NT2/D1 (cell line): ENCODE data around the gene VWA3A.

ENCODE experiments used
- DNase-seq: peaks from one replicate; pipeline ENCODE4 v3.0.0-alpha.2; 2011; ENCODE audit warnings: low read depth, low spot score
- H3K27me3 ChIP-seq: 2 replicates; pipeline ENCODE4 v1.6.0; 2011; ENCODE audit warnings: mild to moderate bottlenecking; ENCODE audit not compliant: insufficient read length, insufficient read depth
- H3K36me3 ChIP-seq: 2 replicates; pipeline ENCODE4 v1.6.1; 2011; ENCODE audit warnings: mild to moderate bottlenecking, low read length, mixed read lengths; ENCODE audit not compliant: insufficient read depth, insufficient read length
- H3K4me1 ChIP-seq: 2 replicates; pipeline ENCODE4 v1.5.1; 2011; ENCODE audit not compliant: insufficient read depth, insufficient read length
- H3K4me3 ChIP-seq: 2 replicates; pipeline ENCODE4 v1.5.1; 2011; ENCODE audit warnings: low read depth; ENCODE audit not compliant: insufficient read length
- H3K9ac ChIP-seq: 2 replicates; pipeline ENCODE4 v1.6.0; 2011; ENCODE audit warnings: low read depth; ENCODE audit not compliant: insufficient read length
- H3K9me3 ChIP-seq: 2 replicates; pipeline ENCODE4 v1.5.1; 2011; ENCODE audit warnings: mild to moderate bottlenecking, low read length; ENCODE audit not compliant: insufficient read depth
- SUZ12 ChIP-seq: IDR thresholded peaks from 2 replicates; pipeline ENCODE4 v1.6.1; 2011; ENCODE audit not compliant: insufficient read length, insufficient read depth; ENCODE audit errors: extremely low read depth
- YY1 ChIP-seq: IDR thresholded peaks from 2 replicates; pipeline ENCODE4 v1.6.1; 2011; ENCODE audit not compliant: insufficient read length, insufficient read depth
- ZNF274 ChIP-seq: IDR thresholded peaks from 2 replicates; pipeline ENCODE4 v1.6.1; 2011; ENCODE audit warnings: mild to moderate bottlenecking, low read depth, low read length

VWA3A gene

DNA sequence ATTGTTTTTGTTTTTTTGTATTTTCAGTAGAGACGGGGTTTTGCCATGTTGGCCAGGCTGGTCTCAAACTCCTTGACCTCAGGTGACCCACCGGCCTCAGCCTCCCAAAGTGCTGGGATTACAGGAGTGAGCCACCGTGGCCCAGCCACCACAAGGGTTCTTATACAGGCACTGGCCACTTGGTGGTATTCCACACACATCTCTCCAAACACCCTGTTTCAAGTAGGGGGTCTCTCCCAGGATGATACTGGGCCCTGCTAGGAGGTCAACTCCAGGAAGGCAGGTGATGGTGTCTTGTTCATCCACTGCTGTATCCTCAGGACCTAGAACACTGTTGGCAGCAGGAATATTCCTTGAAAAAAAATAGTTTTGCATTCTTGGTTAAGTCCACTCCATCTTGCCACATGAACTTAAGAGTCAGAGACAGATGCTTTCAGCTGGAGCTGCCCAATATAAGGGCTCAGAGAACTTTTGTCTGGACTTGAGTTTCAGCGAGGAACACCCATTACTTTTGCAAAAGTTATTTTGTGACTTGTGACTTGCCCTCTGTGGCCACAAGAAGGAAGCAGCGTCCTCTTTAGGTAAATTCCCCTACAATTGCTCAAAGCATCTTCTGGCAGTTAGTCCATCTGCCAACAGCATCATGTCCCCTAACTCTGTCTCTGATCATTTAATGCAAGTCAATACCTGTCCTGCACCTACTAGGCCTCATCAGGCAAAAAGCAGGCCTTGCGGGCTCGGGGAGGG lies 106.4 kb downstream of the VWA3A start:
- no peaks in the 10 kb centered on the region for H3K27me3 ChIP-seq
- no peaks in the 10 kb centered on the region for H3K9me3 ChIP-seq
- peaks cover 2% of the 10 kb centered on the region for H3K4me1 ChIP-seq
- DNase-seq: no peak
- H3K36me3 ChIP-seq: no peaks in the 10 kb centered on the region
- no peak for TF ChIP-seq ZNF274
- no peak for TF ChIP-seq SUZ12
- TF ChIP-seq YY1: no peak
- H3K9ac ChIP-seq: no peak overlapping the region
- no peak overlapping the region for H3K4me3 ChIP-seq

- DNase-seq: no peak
- H3K9me3 ChIP-seq: no peaks in the 10 kb centered on the region
- no peak for TF ChIP-seq ZNF274
- TF ChIP-seq YY1: no peak
- no peak for TF ChIP-seq SUZ12
Measured at GRCh38 chr16:22202261-22202637, 109.9 kb downstream of the VWA3A start.

GRCh38 chr16:22203091-22203490 lies 110.8 kb downstream of the VWA3A start:
- H3K27me3 ChIP-seq: no peaks in the 10 kb centered on the region
- no peak overlapping the region for H3K4me3 ChIP-seq
- no peak overlapping the region for H3K9ac ChIP-seq
- DNase-seq: no peak
- no peaks in the 10 kb centered on the region for H3K36me3 ChIP-seq
- H3K4me1 ChIP-seq: peaks cover 9% of the 10 kb centered on the region
- TF ChIP-seq YY1 (no peak), ZNF274 (no peak), SUZ12 (no peak)
- no peaks in the 10 kb centered on the region for H3K9me3 ChIP-seq

More at GRCh38 chr16:22202261-22202637, 109.9 kb downstream of the VWA3A start:
- H3K4me1 ChIP-seq: peaks cover 4% of the 10 kb centered on the region
- H3K9ac ChIP-seq: no peak overlapping the region
- no peaks in the 10 kb centered on the region for H3K36me3 ChIP-seq
- no peak overlapping the region for H3K4me3 ChIP-seq
- H3K27me3 ChIP-seq: no peaks in the 10 kb centered on the region

DNA sequence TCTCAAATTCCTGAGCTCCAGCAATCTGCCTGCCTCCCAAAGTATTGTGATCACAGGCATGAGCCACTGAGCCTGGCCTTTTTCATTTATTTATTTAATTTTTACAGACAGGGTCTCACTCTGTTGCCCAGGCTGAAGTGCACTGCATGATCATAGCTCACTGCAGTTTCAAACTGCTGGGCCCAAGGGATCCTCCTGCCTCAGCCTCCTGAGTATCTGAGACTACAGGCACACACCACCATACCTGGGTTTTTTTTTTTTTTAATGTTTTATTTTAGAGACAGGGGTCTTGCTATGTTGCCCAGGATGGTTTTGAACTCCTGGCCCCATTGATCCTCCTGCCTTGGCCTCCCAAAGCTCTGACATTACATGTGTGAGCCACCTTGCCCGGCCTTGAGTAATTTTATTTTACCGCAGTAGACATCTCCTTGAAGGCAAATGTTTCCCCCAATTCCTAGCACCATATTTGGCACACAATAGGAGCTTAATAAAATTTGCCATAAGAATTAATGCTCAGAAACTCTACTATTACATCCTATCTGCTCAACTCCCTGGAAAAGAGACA lies 111.8 kb downstream of the VWA3A start:
- H3K9me3 ChIP-seq: no peaks in the 10 kb centered on the region
- peaks cover 2% of the 10 kb centered on the region for H3K36me3 ChIP-seq
- H3K4me1 ChIP-seq: peaks cover 9% of the 10 kb centered on the region
- TF ChIP-seq YY1: no peak
- TF ChIP-seq SUZ12: no peak
- no peak for TF ChIP-seq ZNF274
- no peaks in the 10 kb centered on the region for H3K27me3 ChIP-seq
- no peak for DNase-seq
- H3K4me3 ChIP-seq: no peak overlapping the region
- no peak overlapping the region for H3K9ac ChIP-seq

GRCh38 chr16:22205577-22206012 lies 113.3 kb downstream of the VWA3A start:
- Histone ChIP-seq H3K4me1 (peaks cover 7% of the 10 kb centered on the region), H3K36me3 (peaks cover 10% of the 10 kb centered on the region), H3K9me3 (peaks cover 2% of the 10 kb centered on the region; the same call in 1 of the 2 replicates), H3K9ac (peak overlapping the region; percentile 58), H3K4me3 (peak overlapping the region; percentile 78), H3K27me3 (no peaks in the 10 kb centered on the region)
- TF ChIP-seq YY1: no peak
- TF ChIP-seq ZNF274: no peak
- no peak for TF ChIP-seq SUZ12
- no peak for DNase-seq

DNA sequence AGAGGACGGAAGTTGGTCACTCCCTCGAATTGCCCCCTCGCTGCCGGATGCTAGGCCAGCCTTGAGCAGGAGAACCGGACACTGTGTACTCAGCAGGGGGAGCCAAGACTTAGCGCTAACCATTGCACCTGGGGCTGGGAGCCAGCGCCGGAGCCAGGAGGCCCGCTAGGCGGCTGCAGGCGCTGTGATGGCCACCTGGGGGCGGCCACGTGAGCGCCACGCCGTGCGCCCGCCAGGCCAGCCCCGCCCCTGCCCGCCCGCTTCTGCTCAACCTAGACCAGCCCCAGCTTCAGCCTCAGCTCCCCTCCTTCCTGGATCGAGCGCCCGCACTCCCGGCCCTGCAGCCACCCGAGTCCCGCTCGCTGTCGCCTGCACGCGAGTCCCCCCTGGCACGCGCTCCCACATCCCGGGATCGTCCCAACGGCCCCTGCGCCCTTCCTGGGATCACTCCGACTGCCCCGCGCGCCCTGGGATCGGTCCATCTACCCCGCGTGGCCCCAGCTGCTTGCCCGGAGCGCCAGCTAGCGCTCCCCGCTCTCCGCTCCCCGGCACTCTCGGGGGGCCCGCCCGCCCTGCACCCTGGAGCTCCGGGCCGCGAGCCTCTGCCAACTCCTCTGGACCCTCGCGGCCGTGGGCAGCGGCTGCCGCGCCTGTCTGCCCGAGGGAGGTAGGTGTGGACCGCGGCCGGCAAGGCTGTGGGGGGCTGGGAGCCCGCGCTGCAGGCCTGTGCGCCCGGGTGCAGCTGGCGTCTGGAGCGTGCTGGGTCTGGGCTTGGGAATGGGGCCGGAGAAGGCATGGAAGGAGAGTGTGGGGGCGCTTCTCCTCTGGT lies 113.9 kb downstream of the VWA3A start, which contains the start of gene EEF2K:
Gene EEF2K, plus strand, starts transcription at position 266 of the 829 bp plus-strand sequence. CDS start 19,452 bp downstream, outside the sequence.
- peaks cover 8% of the 10 kb centered on the region; the same call in 1 of the 2 replicates for H3K9me3 ChIP-seq
- peaks cover 16% of the 10 kb centered on the region for H3K36me3 ChIP-seq
- peak within 1 kb of the TSS; percentile 97 for H3K9ac ChIP-seq
- H3K27me3 ChIP-seq: no peaks in the 10 kb centered on the region
- peaks cover 7% of the 10 kb centered on the region for H3K4me1 ChIP-seq
- DNase-seq: peak; percentile 95
- peak within 1 kb of the TSS; percentile 78 for H3K4me3 ChIP-seq
- TF ChIP-seq YY1: no peak
